ENCODE results near the gene NELL1. TPM values are rescaled to one million over a fixed set of nuclear protein-coding genes. Genes with fewer than 3 reads are reported as not detected.

The NELL1 gene
- total RNA-seq, 4 donors from 2014 or later, result 0.27 TPM; not detected in 3

DNA sequence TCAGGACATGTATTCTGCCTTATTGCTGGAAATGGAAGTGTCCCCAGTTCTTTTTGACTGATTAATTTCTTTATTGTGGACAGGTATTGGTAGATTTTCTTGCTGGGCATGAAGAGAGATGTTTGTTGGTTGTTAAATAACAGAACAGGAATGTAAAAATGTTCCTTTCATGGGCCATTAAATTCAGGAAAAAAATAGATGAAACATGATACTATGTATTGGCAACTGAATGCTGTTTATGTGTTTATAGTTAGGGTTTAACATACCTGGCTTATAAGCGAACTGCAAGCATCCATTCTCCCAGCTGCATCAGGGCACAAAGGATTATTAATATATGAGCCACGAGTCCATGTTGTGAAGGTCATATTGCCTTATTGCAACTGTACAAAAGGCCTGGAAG lies 368.5 kb downstream of the NELL1 start:
- no peaks in the 10 kb centered on the region for H3K27me3 ChIP-seq
- no peak for TF ChIP-seq POLR2AphosphoS5 (IDR thresholded peaks at IDR 0.05)
- TF ChIP-seq, protein P1, sequence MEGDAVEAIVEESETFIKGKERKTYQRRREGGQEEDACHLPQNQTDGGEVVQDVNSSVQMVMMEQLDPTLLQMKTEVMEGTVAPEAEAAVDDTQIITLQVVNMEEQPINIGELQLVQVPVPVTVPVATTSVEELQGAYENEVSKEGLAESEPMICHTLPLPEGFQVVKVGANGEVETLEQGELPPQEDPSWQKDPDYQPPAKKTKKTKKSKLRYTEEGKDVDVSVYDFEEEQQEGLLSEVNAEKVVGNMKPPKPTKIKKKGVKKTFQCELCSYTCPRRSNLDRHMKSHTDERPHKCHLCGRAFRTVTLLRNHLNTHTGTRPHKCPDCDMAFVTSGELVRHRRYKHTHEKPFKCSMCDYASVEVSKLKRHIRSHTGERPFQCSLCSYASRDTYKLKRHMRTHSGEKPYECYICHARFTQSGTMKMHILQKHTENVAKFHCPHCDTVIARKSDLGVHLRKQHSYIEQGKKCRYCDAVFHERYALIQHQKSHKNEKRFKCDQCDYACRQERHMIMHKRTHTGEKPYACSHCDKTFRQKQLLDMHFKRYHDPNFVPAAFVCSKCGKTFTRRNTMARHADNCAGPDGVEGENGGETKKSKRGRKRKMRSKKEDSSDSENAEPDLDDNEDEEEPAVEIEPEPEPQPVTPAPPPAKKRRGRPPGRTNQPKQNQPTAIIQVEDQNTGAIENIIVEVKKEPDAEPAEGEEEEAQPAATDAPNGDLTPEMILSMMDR (IDR thresholded peaks at IDR 0.05), result no peak
- no peak for TF ChIP-seq EP300 (IDR thresholded peaks at IDR 0.05; ENCODE audit: low read depth)
- no peak for TF ChIP-seq POLR2A (IDR thresholded peaks at IDR 0.05)
- in situ Hi-C loops (cut with MboI; ENCODE audit: low pct_ligation_motif_present in 1 of 4, low pct_unique_long_range_greater_than_20kb in 1 of 4, low sequenced_read_pairs in 3 of 4), result no loop called here
- DNase-seq, result no peak
- no peaks in the 10 kb centered on the region for H3K4me1 ChIP-seq
- no peak overlapping the region for H3K4me3 ChIP-seq
- H3K36me3 ChIP-seq, result no peaks in the 10 kb centered on the region
- no peak overlapping the region for H3K27ac ChIP-seq
- H3K9me3 ChIP-seq, result no peaks in the 10 kb centered on the region
- 67 to 76% methylated on average over 2 of the region's 2 CpGs for WGBS, 2 donors (ENCODE audit: low coverage in 1 of 2)
- intact Hi-C loops (cut with DNase I; ENCODE audit: low total_unique reads), result no loop called here

DNA sequence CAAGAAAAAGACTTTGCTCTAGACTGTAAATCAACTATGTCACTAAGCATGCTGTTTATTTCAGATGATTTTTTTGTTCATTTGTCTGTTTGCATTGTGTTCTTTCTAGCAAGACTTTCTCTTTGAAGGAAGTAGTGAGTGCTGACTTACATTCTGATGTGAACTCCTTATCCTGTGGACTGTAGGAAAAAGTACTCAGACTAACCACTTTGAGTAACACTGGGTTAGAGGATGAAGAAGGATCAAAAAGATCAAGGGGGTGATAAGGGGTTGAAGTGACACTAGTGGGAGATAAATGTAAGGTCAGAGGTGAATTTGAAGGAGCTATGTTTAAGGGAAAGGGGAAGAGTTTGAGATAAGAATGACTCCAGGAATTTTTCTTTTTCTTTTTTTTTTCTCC lies 369.4 kb downstream of the NELL1 start:
- DNase-seq, result no peak
- H3K36me3 ChIP-seq, result no peaks in the 10 kb centered on the region
- no peaks in the 10 kb centered on the region for H3K4me1 ChIP-seq
- in situ Hi-C loops (cut with MboI; ENCODE audit: low pct_ligation_motif_present in 1 of 4, low pct_unique_long_range_greater_than_20kb in 1 of 4, low sequenced_read_pairs in 3 of 4), result no loop called here
- H3K27me3 ChIP-seq, result no peaks in the 10 kb centered on the region
- no peak for TF ChIP-seq EP300 (IDR thresholded peaks at IDR 0.05; ENCODE audit: low read depth)
- TF ChIP-seq, protein P1 (IDR thresholded peaks at IDR 0.05), result no peak
- intact Hi-C loops (cut with DNase I; ENCODE audit: low total_unique reads), result no loop called here
- no peak overlapping the region for H3K4me3 ChIP-seq
- no peaks in the 10 kb centered on the region for H3K9me3 ChIP-seq
- H3K27ac ChIP-seq, result no peak overlapping the region

DNA sequence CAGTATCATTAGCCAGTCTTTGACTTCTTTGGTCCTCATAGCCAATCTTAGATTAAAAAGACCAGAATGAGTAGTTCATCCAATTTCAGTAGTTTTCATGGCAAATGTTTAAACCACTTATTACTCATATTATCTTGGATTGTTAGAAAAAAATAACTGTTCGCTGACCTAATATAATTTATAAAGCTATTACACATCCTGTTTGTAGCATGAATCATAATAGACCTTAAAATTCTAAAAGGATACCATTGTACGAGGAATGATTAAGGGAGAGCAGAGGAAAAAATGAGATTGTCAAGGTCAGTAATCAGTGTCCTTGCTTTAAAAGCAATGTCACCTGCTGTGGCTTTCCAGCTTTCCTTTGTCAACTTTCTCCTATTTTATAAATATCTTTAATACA lies 371.2 kb downstream of the NELL1 start:
- intact Hi-C loops (cut with DNase I; ENCODE audit: low total_unique reads) (no loop called here), in situ Hi-C loops (cut with MboI; ENCODE audit: low pct_ligation_motif_present in 1 of 4, low pct_unique_long_range_greater_than_20kb in 1 of 4, low sequenced_read_pairs in 3 of 4) (no loop called here)
- no peaks in the 10 kb centered on the region for H3K4me1 ChIP-seq
- DNase-seq, result no peak
- TF ChIP-seq POLR2A (IDR thresholded peaks at IDR 0.05), result no peak
- TF ChIP-seq, protein P1 (IDR thresholded peaks at IDR 0.05), result no peak
- WGBS, 2 donors (ENCODE audit: low coverage in 1 of 2), result 63 to 78% methylated on average over 2 of the region's 2 CpGs
- H3K9me3 ChIP-seq, result no peaks in the 10 kb centered on the region
- no peaks in the 10 kb centered on the region for H3K27me3 ChIP-seq
- H3K4me3 ChIP-seq, result no peak overlapping the region
- no peak overlapping the region for H3K27ac ChIP-seq
- no peaks in the 10 kb centered on the region for H3K36me3 ChIP-seq

DNA sequence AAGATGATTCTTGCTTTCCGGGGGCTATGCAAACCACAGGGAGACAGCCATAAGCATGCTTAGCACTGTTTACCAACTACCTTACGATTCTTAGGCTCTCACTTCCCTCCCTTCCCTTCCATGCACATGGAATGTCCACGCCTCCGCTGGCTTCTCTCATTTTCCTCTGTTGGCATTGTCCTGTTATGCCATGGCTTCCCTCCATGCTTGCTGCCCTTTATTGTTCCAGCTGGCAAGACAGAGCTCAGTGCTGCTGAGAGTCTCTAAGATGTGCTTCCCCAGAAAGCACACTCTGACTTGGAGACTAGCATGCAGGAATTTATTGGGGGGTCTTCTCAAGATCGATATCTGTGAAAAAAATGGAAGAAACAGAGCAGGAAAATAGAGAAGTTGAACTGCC lies 379.2 kb downstream of the NELL1 start:
- no peaks in the 10 kb centered on the region for H3K4me1 ChIP-seq
- 65 to 75% methylated on average over 2 to 5 of the region's 5 CpGs for WGBS, 2 donors (ENCODE audit: low coverage in 1 of 2)
- H3K27me3 ChIP-seq, result no peaks in the 10 kb centered on the region
- H3K27ac ChIP-seq, result no peak overlapping the region
- in situ Hi-C loops (cut with MboI; ENCODE audit: low pct_ligation_motif_present in 1 of 4, low pct_unique_long_range_greater_than_20kb in 1 of 4, low sequenced_read_pairs in 3 of 4) (no loop called here), intact Hi-C loops (cut with DNase I; ENCODE audit: low total_unique reads) (no loop called here)
- H3K9me3 ChIP-seq, result no peaks in the 10 kb centered on the region
- H3K36me3 ChIP-seq, result no peaks in the 10 kb centered on the region
- H3K4me3 ChIP-seq, result no peak overlapping the region
- no peak for DNase-seq
- TF ChIP-seq POLR2A (IDR thresholded peaks at IDR 0.05) (no peak), EP300 (IDR thresholded peaks at IDR 0.05; ENCODE audit: low read depth) (no peak), POLR2AphosphoS5 (IDR thresholded peaks at IDR 0.05) (no peak)
- TF ChIP-seq, protein P1 (IDR thresholded peaks at IDR 0.05), result no peak

Measured in transverse colon (tissue), 4 donors.